ENCODE results near the gene CLSTN2.

Gene CLSTN2

GRCh38 chr3:140585828-140586227 is 650.8 kb downstream of the CLSTN2 start:
- Mint-ChIP-seq H3K4me3 (no peak overlapping the region), H3K36me3 (ENCODE audit: low read depth) (no peaks in the 10 kb centered on the region), H3K9me3 (no peaks in the 10 kb centered on the region), H3K27me3 (ENCODE audit: low read depth) (peaks cover 5% of the 10 kb centered on the region), H3K27ac (no peak overlapping the region), H3K4me1 (ENCODE audit: low read depth) (no peaks in the 10 kb centered on the region)

- Mint-ChIP-seq H3K27ac (no peak overlapping the region), H3K9me3 (no peaks in the 10 kb centered on the region), H3K27me3 (ENCODE audit: low read depth) (peaks cover 5% of the 10 kb centered on the region), H3K4me1 (ENCODE audit: low read depth) (no peaks in the 10 kb centered on the region), H3K4me3 (no peak overlapping the region), H3K36me3 (ENCODE audit: low read depth) (no peaks in the 10 kb centered on the region)
Observed at GRCh38 chr3:140586311-140586710, 651.3 kb downstream of the CLSTN2 start.

- Mint-ChIP-seq H3K27me3 (ENCODE audit: low read depth) (peaks cover 5% of the 10 kb centered on the region), H3K36me3 (ENCODE audit: low read depth) (no peaks in the 10 kb centered on the region), H3K4me1 (ENCODE audit: low read depth) (no peaks in the 10 kb centered on the region), H3K27ac (no peak overlapping the region), H3K4me3 (no peak overlapping the region), H3K9me3 (no peaks in the 10 kb centered on the region)
Observed at GRCh38 chr3:140588558-140588957, 653.6 kb downstream of the CLSTN2 start.

- Mint-ChIP-seq H3K27ac (no peak overlapping the region), H3K4me3 (no peak overlapping the region), H3K36me3 (ENCODE audit: low read depth) (no peaks in the 10 kb centered on the region)
Observed at GRCh38 chr3:140593766-140594165, 658.8 kb downstream of the CLSTN2 start.

GRCh38 chr3:140595295-140595694 is 660.3 kb downstream of the CLSTN2 start:
- no peak overlapping the region for H3K4me3 Mint-ChIP-seq
- H3K4me1 Mint-ChIP-seq (ENCODE audit: low read depth) = no peaks in the 10 kb centered on the region
- no peak overlapping the region for H3K27ac Mint-ChIP-seq
- no peaks in the 10 kb centered on the region for H3K36me3 Mint-ChIP-seq (ENCODE audit: low read depth)
- H3K27me3 Mint-ChIP-seq (ENCODE audit: low read depth) = peaks cover 4% of the 10 kb centered on the region
- no peaks in the 10 kb centered on the region for H3K9me3 Mint-ChIP-seq

More at GRCh38 chr3:140593766-140594165, 658.8 kb downstream of the CLSTN2 start:
- Mint-ChIP-seq H3K4me1 (ENCODE audit: low read depth) (no peaks in the 10 kb centered on the region), H3K9me3 (no peaks in the 10 kb centered on the region), H3K27me3 (ENCODE audit: low read depth) (peaks cover 4% of the 10 kb centered on the region)

- Mint-ChIP-seq H3K27ac (no peak overlapping the region), H3K4me1 (ENCODE audit: low read depth) (no peaks in the 10 kb centered on the region), H3K9me3 (no peaks in the 10 kb centered on the region), H3K4me3 (no peak overlapping the region), H3K27me3 (ENCODE audit: low read depth) (peaks cover 4% of the 10 kb centered on the region), H3K36me3 (ENCODE audit: low read depth) (no peaks in the 10 kb centered on the region)
Observed at GRCh38 chr3:140597364-140597763, 662.4 kb downstream of the CLSTN2 start.

GRCh38 chr3:140597792-140598191 is 662.8 kb downstream of the CLSTN2 start:
- Mint-ChIP-seq H3K4me3 (no peak overlapping the region), H3K9me3 (no peaks in the 10 kb centered on the region), H3K27ac (no peak overlapping the region), H3K4me1 (ENCODE audit: low read depth) (no peaks in the 10 kb centered on the region), H3K27me3 (ENCODE audit: low read depth) (peaks cover 4% of the 10 kb centered on the region), H3K36me3 (ENCODE audit: low read depth) (no peaks in the 10 kb centered on the region)

- no peaks in the 10 kb centered on the region for H3K4me1 Mint-ChIP-seq (ENCODE audit: low read depth)
Observed at GRCh38 chr3:140599009-140599408, 664.0 kb downstream of the CLSTN2 start.

GRCh38 chr3:140599496-140599895 is 664.5 kb downstream of the CLSTN2 start:
- Mint-ChIP-seq H3K4me3 (no peak overlapping the region), H3K36me3 (ENCODE audit: low read depth) (no peaks in the 10 kb centered on the region)

More at GRCh38 chr3:140599009-140599408, 664.0 kb downstream of the CLSTN2 start:
- Mint-ChIP-seq H3K9me3 (no peaks in the 10 kb centered on the region), H3K4me3 (no peak overlapping the region), H3K36me3 (ENCODE audit: low read depth) (no peaks in the 10 kb centered on the region), H3K27me3 (ENCODE audit: low read depth) (peaks cover 4% of the 10 kb centered on the region), H3K27ac (no peak overlapping the region)

GRCh38 chr3:140601881-140602280 is 666.9 kb downstream of the CLSTN2 start:
- no peaks in the 10 kb centered on the region for H3K4me1 Mint-ChIP-seq (ENCODE audit: low read depth)
- H3K27ac Mint-ChIP-seq = no peak overlapping the region
- no peaks in the 10 kb centered on the region for H3K36me3 Mint-ChIP-seq (ENCODE audit: low read depth)
- no peak overlapping the region for H3K4me3 Mint-ChIP-seq
- no peaks in the 10 kb centered on the region for H3K9me3 Mint-ChIP-seq
- H3K27me3 Mint-ChIP-seq (ENCODE audit: low read depth) = no peaks in the 10 kb centered on the region

More at GRCh38 chr3:140599496-140599895, 664.5 kb downstream of the CLSTN2 start:
- Mint-ChIP-seq H3K27ac (no peak overlapping the region), H3K4me1 (ENCODE audit: low read depth) (no peaks in the 10 kb centered on the region), H3K9me3 (no peaks in the 10 kb centered on the region), H3K27me3 (ENCODE audit: low read depth) (peaks cover 4% of the 10 kb centered on the region)

GRCh38 chr3:140602781-140603180 is 667.8 kb downstream of the CLSTN2 start:
- H3K4me3 Mint-ChIP-seq = no peak overlapping the region
- H3K27ac Mint-ChIP-seq = no peak overlapping the region
- no peaks in the 10 kb centered on the region for H3K9me3 Mint-ChIP-seq
- H3K27me3 Mint-ChIP-seq (ENCODE audit: low read depth) = no peaks in the 10 kb centered on the region
- H3K4me1 Mint-ChIP-seq (ENCODE audit: low read depth) = no peaks in the 10 kb centered on the region
- H3K36me3 Mint-ChIP-seq (ENCODE audit: low read depth) = no peaks in the 10 kb centered on the region

GRCh38 chr3:140603766-140604165 is 668.8 kb downstream of the CLSTN2 start:
- Mint-ChIP-seq H3K9me3 (no peaks in the 10 kb centered on the region), H3K36me3 (ENCODE audit: low read depth) (no peaks in the 10 kb centered on the region), H3K27me3 (ENCODE audit: low read depth) (no peaks in the 10 kb centered on the region), H3K4me1 (ENCODE audit: low read depth) (no peaks in the 10 kb centered on the region), H3K27ac (no peak overlapping the region), H3K4me3 (no peak overlapping the region)

GRCh38 chr3:140610544-140610943 is 675.6 kb downstream of the CLSTN2 start:
- H3K36me3 Mint-ChIP-seq (ENCODE audit: low read depth) = no peaks in the 10 kb centered on the region
- no peak overlapping the region for H3K27ac Mint-ChIP-seq
- no peak overlapping the region for H3K4me3 Mint-ChIP-seq
- peaks cover 3% of the 10 kb centered on the region for H3K9me3 Mint-ChIP-seq
- H3K27me3 Mint-ChIP-seq (ENCODE audit: low read depth) = peaks cover 3% of the 10 kb centered on the region
- H3K4me1 Mint-ChIP-seq (ENCODE audit: low read depth) = no peaks in the 10 kb centered on the region

- Mint-ChIP-seq H3K4me3 (no peak overlapping the region), H3K27ac (no peak overlapping the region), H3K36me3 (ENCODE audit: low read depth) (no peaks in the 10 kb centered on the region), H3K9me3 (peaks cover 10% of the 10 kb centered on the region), H3K4me1 (ENCODE audit: low read depth) (no peaks in the 10 kb centered on the region), H3K27me3 (ENCODE audit: low read depth) (peaks cover 11% of the 10 kb centered on the region)
Observed at GRCh38 chr3:140614001-140614400, 679.0 kb downstream of the CLSTN2 start.

- Mint-ChIP-seq H3K9me3 (peaks cover 10% of the 10 kb centered on the region), H3K36me3 (ENCODE audit: low read depth) (no peaks in the 10 kb centered on the region), H3K4me1 (ENCODE audit: low read depth) (no peaks in the 10 kb centered on the region), H3K4me3 (no peak overlapping the region), H3K27me3 (ENCODE audit: low read depth) (peaks cover 15% of the 10 kb centered on the region), H3K27ac (no peak overlapping the region)
Observed at GRCh38 chr3:140617135-140617534, 682.1 kb downstream of the CLSTN2 start.

- H3K27me3 Mint-ChIP-seq (ENCODE audit: low read depth) = no peaks in the 10 kb centered on the region
- no peak overlapping the region for H3K27ac Mint-ChIP-seq
- H3K9me3 Mint-ChIP-seq = no peaks in the 10 kb centered on the region
- no peaks in the 10 kb centered on the region for H3K36me3 Mint-ChIP-seq (ENCODE audit: low read depth)
- no peaks in the 10 kb centered on the region for H3K4me1 Mint-ChIP-seq (ENCODE audit: low read depth)
- no peak overlapping the region for H3K4me3 Mint-ChIP-seq
Observed at GRCh38 chr3:140626856-140627255, 691.9 kb downstream of the CLSTN2 start.
